ENCODE measurements around the gene BCAS3.

Gene BCAS3

DNA sequence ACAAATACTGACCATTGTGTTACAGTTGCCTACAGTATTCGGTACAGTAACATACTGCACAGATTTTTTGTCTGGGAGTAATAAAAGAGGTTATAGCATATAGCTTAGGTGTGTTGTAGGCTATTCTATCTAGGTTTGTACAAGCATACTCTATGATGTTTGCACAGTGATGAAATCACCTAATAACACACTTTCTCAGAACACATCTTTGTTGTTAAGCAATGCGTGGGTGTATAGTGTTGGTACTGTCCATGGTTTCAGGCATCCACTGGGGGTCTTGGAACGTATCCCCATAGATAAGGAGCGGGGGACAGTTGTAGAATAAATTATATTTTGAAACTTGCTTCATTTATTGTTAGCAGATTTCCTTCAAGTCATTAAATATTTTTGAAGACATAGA lies 428.7 kb downstream of the BCAS3 start:
- intact Hi-C loops (cut with DNase I; ENCODE audit: low total_unique reads), result no loop called here

DNA sequence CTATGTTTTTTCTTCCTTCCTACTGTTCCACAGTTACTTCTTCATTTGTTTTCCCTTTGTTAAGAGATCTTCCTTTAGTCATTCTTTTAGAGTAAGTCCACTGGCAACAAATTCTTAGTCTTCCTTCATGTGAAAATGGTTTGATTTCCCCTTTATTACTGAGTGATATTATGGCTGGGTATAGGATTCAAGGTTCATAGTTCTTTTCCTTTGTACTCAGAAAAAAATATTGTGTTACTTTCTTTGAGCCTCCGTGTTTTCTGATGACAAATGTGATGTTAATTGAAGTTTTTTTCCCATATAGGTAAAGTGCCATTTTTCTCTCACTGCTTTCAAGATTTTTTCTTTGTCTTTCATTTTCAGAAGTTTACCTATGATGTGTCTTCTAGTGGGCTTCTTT lies 438.9 kb downstream of the BCAS3 start:
- H3K36me3 ChIP-seq, result no peaks in the 10 kb centered on the region
- H3K4me1 ChIP-seq, result no peaks in the 10 kb centered on the region
- H3K4me3 ChIP-seq, result no peak overlapping the region
- TF ChIP-seq, protein P1, sequence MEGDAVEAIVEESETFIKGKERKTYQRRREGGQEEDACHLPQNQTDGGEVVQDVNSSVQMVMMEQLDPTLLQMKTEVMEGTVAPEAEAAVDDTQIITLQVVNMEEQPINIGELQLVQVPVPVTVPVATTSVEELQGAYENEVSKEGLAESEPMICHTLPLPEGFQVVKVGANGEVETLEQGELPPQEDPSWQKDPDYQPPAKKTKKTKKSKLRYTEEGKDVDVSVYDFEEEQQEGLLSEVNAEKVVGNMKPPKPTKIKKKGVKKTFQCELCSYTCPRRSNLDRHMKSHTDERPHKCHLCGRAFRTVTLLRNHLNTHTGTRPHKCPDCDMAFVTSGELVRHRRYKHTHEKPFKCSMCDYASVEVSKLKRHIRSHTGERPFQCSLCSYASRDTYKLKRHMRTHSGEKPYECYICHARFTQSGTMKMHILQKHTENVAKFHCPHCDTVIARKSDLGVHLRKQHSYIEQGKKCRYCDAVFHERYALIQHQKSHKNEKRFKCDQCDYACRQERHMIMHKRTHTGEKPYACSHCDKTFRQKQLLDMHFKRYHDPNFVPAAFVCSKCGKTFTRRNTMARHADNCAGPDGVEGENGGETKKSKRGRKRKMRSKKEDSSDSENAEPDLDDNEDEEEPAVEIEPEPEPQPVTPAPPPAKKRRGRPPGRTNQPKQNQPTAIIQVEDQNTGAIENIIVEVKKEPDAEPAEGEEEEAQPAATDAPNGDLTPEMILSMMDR (IDR thresholded peaks at IDR 0.05), result no peak
- intact Hi-C loops (cut with DNase I; ENCODE audit: low total_unique reads), result no loop called here
- DNase-seq, result no peak
- H3K9me3 ChIP-seq, result peaks cover 0 to 14% (median 4%) of the 10 kb centered on the region in 3 donors
- H3K27ac ChIP-seq, result no peak overlapping the region
- no peaks in the 10 kb centered on the region for H3K27me3 ChIP-seq

More for the DNA sequence above, 428.7 kb downstream of the BCAS3 start:
- DNase-seq, result no peak
- Histone ChIP-seq H3K27me3 (no peaks in the 10 kb centered on the region), H3K4me1 (peaks cover 0 to 29% (median 7%) of the 10 kb centered on the region in 4 donors), H3K4me3 (no peak overlapping the region), H3K27ac (no peak overlapping the region), H3K9me3 (no peaks in the 10 kb centered on the region), H3K36me3 (no peaks in the 10 kb centered on the region)
- TF ChIP-seq, protein P1 (IDR thresholded peaks at IDR 0.05), result no peak

DNA sequence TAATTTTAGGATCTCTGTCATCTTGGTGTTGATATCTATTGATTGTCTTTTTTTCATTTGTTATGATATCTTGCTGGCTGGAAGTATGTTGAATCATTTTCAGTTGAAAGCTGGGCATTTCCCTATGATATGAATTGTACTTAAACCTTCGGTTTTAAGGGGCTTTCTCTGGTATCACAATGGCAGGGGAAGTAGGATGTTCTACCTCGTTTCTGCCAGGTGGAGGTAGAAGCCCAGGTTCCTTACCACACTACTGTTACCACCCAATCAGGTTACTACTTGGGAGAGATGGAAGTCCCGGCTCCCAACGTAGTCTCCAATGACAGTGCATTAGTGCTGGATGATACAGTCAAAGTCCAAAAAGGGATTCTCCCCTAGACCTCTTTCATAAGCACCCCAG lies 440.3 kb downstream of the BCAS3 start:
- intact Hi-C loops (cut with DNase I; ENCODE audit: low total_unique reads), result no loop called here
- TF ChIP-seq, protein P1 (IDR thresholded peaks at IDR 0.05), result no peak

DNA sequence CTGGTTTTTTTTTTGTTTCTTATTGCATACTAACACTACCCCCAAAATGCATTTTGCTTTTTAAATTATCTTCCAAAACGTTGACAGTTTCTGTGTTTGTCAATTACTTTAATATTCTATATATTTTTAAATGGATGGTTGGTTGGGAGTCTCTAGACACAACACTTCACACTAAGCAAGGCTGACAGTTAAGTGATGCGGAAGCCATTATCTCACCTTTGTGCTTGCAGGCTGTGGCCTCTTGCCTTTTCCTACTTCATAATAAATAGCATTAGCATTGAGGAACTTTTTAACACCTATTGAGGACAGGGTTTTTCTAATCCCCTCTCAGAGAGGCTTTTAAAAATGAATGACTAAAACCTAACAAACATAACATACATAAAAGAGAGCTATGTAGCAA lies 441.2 kb downstream of the BCAS3 start:
- Histone ChIP-seq H3K4me3 (no peak overlapping the region), H3K27me3 (no peaks in the 10 kb centered on the region), H3K4me1 (no peaks in the 10 kb centered on the region), H3K9me3 (peaks cover 0 to 14% (median 4%) of the 10 kb centered on the region in 3 donors), H3K27ac (no peak overlapping the region), H3K36me3 (no peaks in the 10 kb centered on the region)
- no peak for DNase-seq
- intact Hi-C loops (cut with DNase I; ENCODE audit: low total_unique reads), result no loop called here
- TF ChIP-seq, protein P1 (IDR thresholded peaks at IDR 0.05), result no peak

More for the DNA sequence above, 440.3 kb downstream of the BCAS3 start:
- no peaks in the 10 kb centered on the region for H3K27me3 ChIP-seq
- no peaks in the 10 kb centered on the region for H3K4me1 ChIP-seq
- H3K4me3 ChIP-seq, result no peak overlapping the region
- no peak for DNase-seq
- no peaks in the 10 kb centered on the region for H3K36me3 ChIP-seq
- no peak overlapping the region for H3K27ac ChIP-seq
- peaks cover 0 to 14% (median 4%) of the 10 kb centered on the region in 3 donors for H3K9me3 ChIP-seq

- DNase-seq, result no peak
- TF ChIP-seq, protein P1 (IDR thresholded peaks at IDR 0.05), result no peak
- no peak overlapping the region for H3K4me3 ChIP-seq
- intact Hi-C loops (cut with DNase I; ENCODE audit: low total_unique reads), result no loop called here
- H3K27me3 ChIP-seq, result no peaks in the 10 kb centered on the region
- H3K9me3 ChIP-seq, result peaks cover 0 to under 1% (median 0%) of the 10 kb centered on the region in 3 donors
- H3K27ac ChIP-seq, result no peak overlapping the region
- no peaks in the 10 kb centered on the region for H3K36me3 ChIP-seq
- peaks cover 0 to 7% (median 7%) of the 10 kb centered on the region in 4 donors for H3K4me1 ChIP-seq
These were observed 444.8 kb downstream of the BCAS3 start for GRCh38 chr17:61122326-61122913.

All from tibial artery (tissue), 4 donors.